HG03432 (cell line): ENCODE results near the gene RAP1GAP2.

ENCODE experiments used
- ATAC-seq: cut with Tn5 transposase; IDR thresholded peaks from one replicate; pipeline ENCODE4 v1.9.1; 2021; ENCODE audit warnings: mild to moderate bottlenecking, moderate library complexity; ENCODE audit not compliant: unreplicated experiment

RAP1GAP2 gene

DNA sequence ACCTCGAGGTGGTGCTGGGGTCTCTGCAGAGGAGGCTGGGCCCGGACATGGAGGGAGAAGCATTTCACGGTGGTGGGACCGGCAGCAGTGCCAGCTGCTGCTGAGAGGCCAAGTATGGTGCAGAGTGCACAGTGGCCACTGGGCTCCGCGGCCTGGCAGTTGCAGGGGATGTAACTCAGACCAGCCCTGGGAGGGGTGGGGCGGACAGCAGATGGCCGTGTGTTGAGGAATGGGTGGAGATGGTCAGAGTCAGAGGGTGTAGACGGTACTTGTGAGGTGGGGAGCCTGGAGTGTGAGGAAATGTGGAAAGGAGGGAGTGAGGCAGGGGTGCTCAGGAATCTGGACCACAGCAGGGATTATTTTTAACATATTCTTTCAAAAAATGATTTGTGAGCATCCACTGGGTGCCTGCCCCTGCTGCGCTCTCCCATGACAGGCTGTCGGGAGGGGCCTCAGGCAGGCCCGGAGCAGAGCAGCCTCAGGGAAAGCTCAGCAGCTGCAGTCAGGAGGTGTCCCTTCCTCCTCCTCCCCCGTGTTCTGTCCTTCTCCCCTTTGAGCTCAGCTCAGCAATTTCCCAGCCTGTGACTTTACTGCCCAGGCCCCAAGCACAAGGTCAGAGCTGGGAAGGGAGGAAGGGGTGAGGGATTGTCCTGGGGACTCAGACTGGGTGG lies 113.1 kb downstream of the RAP1GAP2 start:
- ATAC-seq = no peak

- ATAC-seq = no peak
Observed at GRCh38 chr17:2909846-2910234, 113.6 kb downstream of the RAP1GAP2 start.

GRCh38 chr17:2911035-2911754 lies 115.0 kb downstream of the RAP1GAP2 start:
- ATAC-seq = no peak

DNA sequence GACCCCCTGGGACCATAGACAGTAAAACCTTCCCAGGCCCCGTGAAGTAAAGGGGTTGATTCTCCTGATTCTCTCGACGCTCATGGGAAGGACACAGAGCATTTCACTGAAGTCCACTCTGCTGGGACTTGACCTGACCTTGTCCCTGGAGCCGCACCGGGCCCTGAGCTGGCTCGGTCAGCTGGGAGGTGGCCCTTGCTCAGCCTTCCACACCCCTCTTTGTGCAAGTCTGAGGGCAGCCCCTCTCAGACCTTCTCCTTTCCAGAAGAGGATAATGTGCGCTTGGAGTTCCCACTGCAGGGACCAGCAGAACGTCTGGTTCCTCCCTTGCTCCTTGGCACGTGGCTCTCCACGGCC lies 115.5 kb downstream of the RAP1GAP2 start:
- no peak for ATAC-seq

GRCh38 chr17:2912754-2913153 lies 116.5 kb downstream of the RAP1GAP2 start:
- no peak for ATAC-seq

DNA sequence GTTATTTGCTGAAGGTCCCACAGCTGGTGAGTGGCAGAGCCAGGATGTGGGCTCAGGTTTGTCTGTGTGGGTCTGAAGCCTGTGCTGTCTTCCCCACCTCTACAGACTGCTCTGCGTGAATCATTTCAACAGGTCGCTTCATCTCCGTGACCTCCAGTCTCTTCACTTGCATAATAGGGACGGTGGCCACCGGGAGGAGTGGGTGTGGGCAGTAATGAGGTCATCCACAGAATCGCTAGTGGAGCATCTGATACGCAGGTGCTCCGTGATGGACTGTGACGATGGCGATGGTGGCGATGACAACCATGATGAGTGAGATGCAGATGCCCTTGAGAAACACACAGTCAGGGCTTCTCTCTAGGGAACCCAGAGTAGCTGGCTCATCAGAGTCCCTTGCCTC lies 120.2 kb downstream of the RAP1GAP2 start:
- ATAC-seq = no peak

DNA sequence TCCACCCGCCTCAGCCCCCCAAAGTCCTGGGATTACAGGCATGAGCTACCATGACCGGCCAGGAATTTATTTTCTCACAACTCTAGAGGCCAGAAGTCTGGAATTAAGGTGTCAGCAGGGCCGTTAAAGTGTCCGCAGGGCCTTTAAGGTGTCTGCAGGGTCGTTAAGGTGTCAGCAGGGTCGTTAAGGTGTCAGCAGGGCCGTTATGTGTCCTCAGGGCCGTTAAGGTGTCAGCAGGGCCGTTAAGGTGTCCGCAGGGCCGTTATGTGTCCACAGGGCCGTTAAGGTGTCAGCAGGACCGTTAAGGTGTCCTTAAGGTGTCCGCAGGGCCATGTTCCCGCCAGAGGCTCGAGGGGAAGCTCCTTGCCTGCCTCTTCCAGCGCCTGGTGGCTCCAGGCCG lies 125.2 kb downstream of the RAP1GAP2 start:
- no peak for ATAC-seq

DNA sequence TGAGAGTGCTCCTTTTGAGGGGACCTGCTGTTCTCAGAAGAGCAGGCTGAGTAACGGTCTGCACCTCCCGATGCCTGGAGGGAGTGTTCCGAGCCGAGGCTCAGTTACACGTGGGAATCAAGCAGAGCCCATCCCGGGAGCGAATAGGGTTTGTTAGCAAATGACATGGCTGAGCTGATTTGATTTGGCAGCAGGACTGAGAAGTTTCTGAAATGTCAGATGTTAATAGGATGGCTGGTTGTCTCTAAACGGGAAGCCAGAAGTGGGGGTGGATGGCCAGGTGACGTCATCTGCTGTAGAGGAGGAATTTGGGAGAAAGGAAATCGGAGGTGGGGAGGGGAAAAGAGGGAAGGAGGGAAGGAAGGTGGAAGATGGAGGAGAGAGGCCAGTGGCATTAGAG lies 128.0 kb downstream of the RAP1GAP2 start:
- ATAC-seq = no peak

DNA sequence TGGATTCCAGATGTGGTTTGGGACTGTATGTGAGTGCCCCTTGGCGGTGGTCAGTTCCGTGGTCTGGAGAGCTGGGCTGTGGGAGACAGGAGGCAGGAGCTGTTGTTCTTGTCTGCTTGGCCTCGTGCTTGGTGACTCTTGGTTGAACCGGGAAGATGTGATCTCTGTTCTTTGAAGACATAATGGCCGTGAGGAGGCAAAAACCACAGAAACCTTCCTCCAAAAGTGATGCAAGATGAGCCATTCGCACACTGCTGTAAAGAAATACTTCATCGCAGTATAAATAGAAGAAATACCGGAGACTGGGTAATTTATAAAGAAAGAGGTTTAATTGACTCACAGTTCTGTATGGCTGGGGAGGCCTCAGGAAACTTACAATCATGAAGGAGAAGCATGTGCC lies 128.8 kb downstream of the RAP1GAP2 start:
- no peak for ATAC-seq

DNA sequence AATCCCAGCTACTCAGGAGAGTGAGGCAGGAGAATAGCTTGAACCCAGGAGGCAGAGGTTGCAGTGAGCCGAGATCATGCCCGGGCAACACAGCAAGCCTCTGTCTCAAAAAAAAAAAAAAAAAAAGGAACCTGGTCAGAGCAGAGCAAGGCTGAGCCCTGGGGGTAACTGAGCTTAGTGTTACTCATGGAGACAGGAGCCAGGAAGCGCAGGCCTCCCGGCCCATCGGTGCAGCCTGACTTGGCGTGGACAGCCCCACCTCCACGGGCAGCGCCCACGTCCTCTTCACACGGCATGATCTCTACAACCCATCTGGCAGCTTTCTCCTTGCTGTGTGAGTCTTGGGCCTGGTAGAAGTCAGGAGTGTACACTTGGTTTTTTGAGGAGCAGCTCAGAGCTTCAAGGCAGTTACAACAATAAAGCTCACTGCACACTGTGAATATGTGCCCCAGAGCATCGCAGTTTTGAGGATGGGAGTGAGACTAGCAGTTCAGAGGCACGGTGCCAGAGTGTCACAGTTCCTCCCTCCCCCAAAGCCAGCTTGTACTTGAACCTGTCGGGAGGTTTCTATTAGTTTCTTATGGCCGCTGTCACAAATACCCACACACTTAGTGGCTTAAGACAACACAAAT lies 129.9 kb downstream of the RAP1GAP2 start:
- ATAC-seq = no peak

DNA sequence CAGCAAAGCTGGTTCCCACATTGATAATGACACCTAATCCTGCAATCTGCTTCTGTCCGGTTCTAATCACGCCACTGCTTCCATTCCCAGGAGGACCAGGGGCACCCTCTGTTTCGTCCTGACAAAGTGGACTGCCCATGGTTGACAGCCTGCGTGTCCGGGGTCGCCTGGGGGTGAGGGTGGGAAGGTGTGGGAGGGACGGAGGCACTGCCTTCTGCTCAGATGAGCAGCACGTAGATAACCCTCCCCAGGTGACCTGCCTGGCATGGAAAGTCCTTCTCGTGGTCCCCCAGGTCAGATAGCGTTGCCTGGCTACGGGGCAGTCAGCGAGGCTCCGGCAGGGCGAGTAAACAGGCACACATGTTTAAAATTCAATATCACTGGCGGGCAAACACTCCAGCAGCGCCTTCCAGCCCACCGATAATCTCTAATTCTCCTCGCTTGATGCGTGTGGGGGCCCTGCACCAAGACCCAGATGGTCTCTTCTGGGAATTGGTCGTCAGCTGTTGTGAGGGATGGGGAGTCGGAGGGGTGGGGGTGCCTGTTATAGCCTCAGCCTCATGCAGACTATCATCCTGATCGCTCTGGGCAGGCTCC lies 132.2 kb downstream of the RAP1GAP2 start:
- ATAC-seq = no peak

DNA sequence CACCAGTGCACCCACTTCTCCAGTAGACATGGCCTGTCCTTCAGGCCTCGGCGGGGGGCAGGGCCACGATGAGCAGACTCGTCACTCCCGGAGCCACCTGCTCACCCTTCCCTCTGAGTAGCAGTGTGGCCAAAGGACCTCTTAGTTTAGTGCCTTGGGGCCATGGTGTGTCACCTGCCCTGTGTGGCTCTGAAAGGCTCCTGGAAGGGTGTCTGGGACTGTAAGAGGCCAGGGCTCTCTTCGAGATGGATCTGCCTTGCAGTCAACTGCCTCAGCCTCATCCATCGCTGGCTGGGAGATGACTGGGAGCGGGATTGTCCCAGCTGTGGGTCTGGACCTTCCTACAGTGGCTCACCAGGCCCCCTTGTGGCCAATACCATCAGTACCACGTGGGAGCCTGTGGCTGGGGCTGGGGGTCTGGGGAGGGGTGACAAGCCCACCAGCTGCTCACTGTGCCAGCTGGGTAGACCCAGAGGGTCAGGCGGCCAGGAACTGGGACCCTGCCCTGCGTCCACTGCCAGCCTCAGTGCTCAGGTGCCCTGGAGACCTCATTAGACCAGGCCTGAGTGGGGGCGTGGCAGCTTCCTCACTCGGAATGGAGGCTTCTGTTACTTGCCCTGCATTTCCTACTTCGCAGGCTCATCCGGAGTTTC lies 133.8 kb downstream of the RAP1GAP2 start:
- ATAC-seq = no peak

- no peak for ATAC-seq
Observed at GRCh38 chr17:2931876-2932275, 135.6 kb downstream of the RAP1GAP2 start.

DNA sequence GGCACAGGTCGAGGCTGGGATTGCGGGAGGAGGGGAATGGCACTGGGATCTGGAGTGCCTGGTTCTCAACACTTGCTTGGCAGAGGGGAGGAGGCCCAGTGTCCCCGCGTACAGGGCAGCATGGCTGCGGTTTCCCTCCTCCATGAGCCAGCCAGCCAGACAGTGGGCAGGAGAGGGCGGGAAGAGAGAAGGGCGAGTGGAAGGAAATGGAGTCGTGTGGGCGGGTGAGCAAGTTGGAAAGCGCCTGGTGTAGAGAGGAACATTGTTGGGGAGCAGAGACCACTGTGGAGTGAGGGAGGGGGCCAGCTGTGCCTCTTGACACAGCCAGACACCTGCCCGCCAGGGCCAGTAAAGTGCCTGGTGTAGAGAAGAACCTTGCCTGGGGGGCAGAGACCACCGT lies 136.7 kb downstream of the RAP1GAP2 start:
- no peak for ATAC-seq

DNA sequence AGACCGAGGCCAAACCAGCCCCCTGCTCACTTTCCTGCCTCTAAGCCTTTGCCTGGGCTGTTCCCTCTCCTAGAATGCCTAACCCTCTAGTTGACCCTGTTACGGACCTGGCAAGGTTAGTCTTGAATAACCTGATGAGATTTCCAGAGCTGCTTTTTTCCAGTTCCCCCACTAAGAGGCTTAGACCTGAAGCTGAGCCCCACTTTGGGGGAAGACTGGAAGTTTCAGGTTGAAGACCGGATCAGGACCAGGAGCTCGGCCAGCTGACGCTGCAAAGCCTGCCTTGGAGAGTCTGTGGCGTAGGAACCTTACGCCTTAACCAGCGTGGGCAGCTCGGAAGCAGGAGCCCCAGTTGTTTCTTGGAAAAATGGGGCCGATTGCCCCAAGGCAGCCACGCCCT lies 137.4 kb downstream of the RAP1GAP2 start:
- no peak for ATAC-seq

DNA sequence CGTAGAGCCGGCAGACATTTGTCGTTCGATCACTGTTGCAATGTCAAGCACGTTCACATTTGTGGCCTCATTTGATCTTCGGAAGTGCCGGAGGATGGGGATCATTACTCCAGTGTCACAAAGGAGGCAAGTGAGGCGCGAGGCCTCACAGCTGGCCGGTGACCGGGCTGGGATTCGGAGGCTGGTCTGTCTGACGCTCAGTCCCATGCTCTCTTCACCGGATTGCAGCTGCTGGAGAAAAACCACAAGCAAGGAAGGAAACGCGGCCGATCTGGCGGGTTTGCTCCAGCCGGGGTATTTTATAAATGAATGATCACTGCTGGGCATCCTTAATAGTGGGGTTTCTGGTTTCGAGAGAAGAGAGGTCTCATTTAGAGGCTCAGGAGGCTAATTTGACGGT lies 139.4 kb downstream of the RAP1GAP2 start:
- ATAC-seq = no peak

DNA sequence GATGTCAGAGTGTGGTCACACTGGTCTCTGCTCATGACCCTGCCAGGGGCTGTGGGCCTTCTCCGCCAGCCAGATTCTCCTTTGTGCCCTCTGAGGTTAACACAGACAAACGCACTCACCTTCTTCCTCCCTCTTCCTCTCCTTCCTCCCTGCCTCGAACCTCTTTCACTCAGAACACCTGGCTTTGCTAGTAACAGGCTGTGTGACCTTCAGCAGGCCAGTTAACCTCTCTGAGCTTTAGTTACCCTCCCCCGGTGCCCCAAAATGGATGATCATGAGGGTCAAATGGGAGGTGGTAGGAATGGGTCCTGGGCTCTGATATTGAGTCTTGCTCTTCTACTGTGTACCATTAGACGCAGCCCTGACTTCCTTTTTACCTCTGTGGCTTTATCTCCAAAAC lies 140.1 kb downstream of the RAP1GAP2 start:
- ATAC-seq = no peak

DNA sequence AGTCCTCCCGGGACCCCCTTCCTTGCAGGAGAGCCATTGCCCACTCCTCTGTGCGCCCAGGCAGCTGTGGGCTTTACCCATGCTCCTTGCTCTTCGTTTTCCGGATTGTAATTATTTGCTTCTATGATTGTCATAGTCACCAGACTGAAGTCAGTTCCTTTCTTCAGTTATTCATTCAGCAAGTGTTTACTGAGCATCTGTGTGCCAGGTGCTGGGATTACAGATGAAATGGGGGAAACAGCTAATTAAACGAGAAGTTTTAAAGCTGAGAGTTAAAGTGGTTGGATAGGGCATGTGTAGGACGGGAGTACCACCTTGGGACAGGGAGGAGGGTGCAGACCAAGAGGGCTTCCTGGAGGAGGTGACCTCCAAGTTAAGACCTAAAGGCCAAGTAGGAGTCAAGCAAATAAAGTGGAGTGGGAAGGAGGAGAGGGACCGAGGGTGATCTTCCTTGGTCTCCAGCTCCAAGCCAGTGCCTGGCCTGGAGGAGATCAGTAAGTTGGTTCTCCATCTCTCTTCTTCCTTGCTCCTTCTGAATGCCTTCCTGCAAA lies 140.6 kb downstream of the RAP1GAP2 start:
- no peak for ATAC-seq

DNA sequence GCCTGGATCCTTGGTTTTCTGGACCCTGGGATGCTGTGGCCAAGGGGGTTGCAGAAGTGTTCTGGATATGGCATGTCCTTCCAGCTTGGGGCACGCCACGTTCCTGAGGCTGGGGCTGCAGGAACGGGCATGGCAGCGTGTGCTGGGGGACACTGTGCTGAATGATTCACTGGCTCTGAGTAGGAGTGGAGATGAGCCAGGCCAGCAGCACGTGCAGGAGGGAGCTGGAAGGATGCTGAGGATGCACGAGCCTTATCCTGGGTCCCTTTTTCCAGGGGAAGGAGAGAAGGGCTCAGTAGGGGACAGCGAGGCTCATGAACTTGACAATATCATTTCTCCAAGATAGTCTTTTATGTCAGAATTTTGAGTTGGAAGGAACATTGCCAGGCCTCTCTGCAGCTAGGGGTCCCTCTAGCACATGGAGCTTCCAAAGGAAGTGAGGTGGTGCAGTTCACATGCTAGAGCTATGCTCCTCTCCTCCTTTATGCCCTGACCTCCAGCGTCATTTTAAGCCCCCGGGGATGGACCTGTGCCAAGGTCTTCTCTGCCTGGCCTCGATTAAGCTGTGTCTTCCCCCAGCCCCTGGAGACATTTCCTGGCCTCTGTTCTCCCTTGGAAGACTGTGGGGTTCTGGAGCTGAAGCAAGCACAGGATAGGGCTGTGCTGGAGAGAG lies 141.2 kb downstream of the RAP1GAP2 start:
- no peak for ATAC-seq

DNA sequence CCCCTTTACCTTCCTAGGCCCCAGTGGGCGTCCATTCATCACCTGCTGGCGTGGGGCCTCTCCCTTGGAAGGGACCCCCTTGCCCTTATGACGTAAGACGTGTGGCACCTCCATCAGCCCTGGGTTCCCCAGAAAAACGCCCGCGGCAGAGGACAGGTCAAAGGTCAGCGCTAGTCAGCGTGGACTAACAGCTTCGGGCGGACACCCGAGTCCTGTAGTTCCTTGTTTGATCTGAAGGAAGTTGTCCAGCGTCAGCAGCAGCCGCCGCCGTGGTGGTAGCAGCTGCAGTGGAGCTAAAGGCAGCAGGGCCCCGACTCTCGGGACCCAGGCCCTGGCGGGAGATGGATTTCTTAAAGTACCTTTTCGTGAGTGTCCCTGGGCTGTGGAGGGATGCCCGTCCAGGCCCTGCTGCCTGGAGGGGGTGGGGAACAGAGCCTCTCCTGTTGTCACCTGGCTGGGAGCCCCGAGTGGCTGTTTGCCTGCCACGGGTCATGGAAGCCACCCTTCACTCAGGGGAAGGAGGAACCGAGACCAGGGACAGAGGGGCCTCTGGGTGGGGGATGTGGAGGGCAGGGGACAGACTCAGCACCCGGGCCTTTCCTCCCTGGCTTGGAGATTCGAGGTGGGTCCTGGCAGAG lies 143.6 kb downstream of the RAP1GAP2 start:
- ATAC-seq = no peak
